Endothelial cell of umbilical vein (primary cell): Measurements from ENCODE around the gene TRIM46. TPM values are rescaled to one million over a fixed set of nuclear protein-coding genes. Genes with fewer than 3 reads are reported as not detected.

Experiments
- BruUV-seq: library from RNA; stranded (reverse); fragments of 400-500 nt; replicated peaks from 2 replicates; lab custom pipeline; 2021; lab: Mats Ljungman, UMichigan
- CTCF ChIA-PET: fragments of 300-600, 350-600 bp; sonication (Branson Sonifier 250); formaldehyde crosslinking; loops from one replicate; lab custom pipeline; 2021; ENCODE audit warnings: antibody characterized with exemption, inconsistent platforms; lab: Charles Lee
- POLR2A ChIA-PET: fragments of 300-600, 350-600 bp; sonication (Branson Sonifier 250); formaldehyde crosslinking; loops from one replicate; lab custom pipeline; 2021; ENCODE audit warnings: antibody characterized with exemption, inconsistent platforms; lab: Charles Lee
- DNase-seq: peaks from one replicate; pipeline ENCODE4 v3.0.0-alpha.2; 2011; ENCODE audit warnings: low read depth, low spot score
- FAIRE-seq: peaks from 2 replicates; lab custom pipeline; 2011; peaks lifted over from hg19 to GRCh38; lab: Jason Lieb, UNC
- H2AFZ ChIP-seq: 2 replicates; pipeline ENCODE4 v1.6.0; 2012; ENCODE audit warnings: low read depth, low read length, control low read depth, inconsistent platforms
- H3K27ac ChIP-seq: 2 replicates; pipeline ENCODE4 v1.5.1; 2011; ENCODE audit warnings: low read depth, mild to moderate bottlenecking, control low read depth, low read length, moderate library complexity; ENCODE audit not compliant: insufficient read depth
- H3K27me3 ChIP-seq, 2 experiments: 2 replicates each; pipeline versions ENCODE4 v1.6.0 to v1.6.1; 2011; ENCODE audit warnings: low read length in 2 of 2, mixed read lengths in 1 of 2; ENCODE audit not compliant: control insufficient read depth in 2 of 2, insufficient read depth in 2 of 2
- H3K36me3 ChIP-seq, 2 experiments: 2 replicates in 1 of 2; 3 replicates in 1 of 2; pipeline ENCODE4 v1.5.1; 2011; ENCODE audit warnings: low read length in 2 of 2, mild to moderate bottlenecking in 1 of 2, moderate library complexity in 1 of 2; ENCODE audit not compliant: control insufficient read depth in 2 of 2, insufficient read depth in 2 of 2; ENCODE audit errors: extremely low read depth in 1 of 2
- H3K4me1 ChIP-seq: 3 replicates; pipeline ENCODE4 v1.5.1; 2011; ENCODE audit warnings: mild to moderate bottlenecking, low read length; ENCODE audit not compliant: control insufficient read depth, insufficient read depth; ENCODE audit errors: extremely low read depth
- H3K4me2 ChIP-seq: 2 replicates; pipeline ENCODE4 v1.6.1; 2011; ENCODE audit warnings: low read length, control low read depth, mixed read lengths; ENCODE audit not compliant: insufficient read depth
- H3K4me3 ChIP-seq, 3 experiments: fragments of 200-600 bp in 1 of 3; sonication (generic), shearing (Covaris generic) in 1 of 3; replicated peaks in 1 of 3; 2 replicates each; pipeline ENCODE4 v1.5.1; 2011 to 2016; ENCODE audit warnings: control low read depth in 3 of 3, low read length in 3 of 3, mild to moderate bottlenecking in 2 of 3, inconsistent platforms in 1 of 3, low read depth in 1 of 3, moderate library complexity in 1 of 3; ENCODE audit not compliant: insufficient read depth in 1 of 3
- H3K79me2 ChIP-seq: 2 replicates; pipeline ENCODE4 v1.6.0; 2012; ENCODE audit warnings: low read length, inconsistent platforms; ENCODE audit not compliant: control insufficient read depth, insufficient read depth
- H3K9ac ChIP-seq: replicated peaks from 2 replicates; pipeline ENCODE3; 2011; ENCODE audit warnings: low read length, control low read depth; ENCODE audit not compliant: insufficient read depth; ENCODE audit errors: extremely low read depth
- H3K9me1 ChIP-seq: replicated peaks from 3 replicates; pipeline ENCODE4 v1.6.0; 2011; ENCODE audit warnings: mild to moderate bottlenecking, low read length; ENCODE audit not compliant: control insufficient read depth, insufficient read depth; ENCODE audit errors: extremely low read depth
- H3K9me3 ChIP-seq: replicated peaks from 2 replicates; pipeline ENCODE4 v1.5.1; 2012; ENCODE audit warnings: low read length, inconsistent platforms; ENCODE audit not compliant: control insufficient read depth, insufficient read depth
- H4K20me1 ChIP-seq: replicated peaks from 2 replicates; pipeline ENCODE3; 2011; ENCODE audit warnings: mild to moderate bottlenecking, low read length; ENCODE audit not compliant: control insufficient read depth, insufficient read depth; ENCODE audit errors: extremely low read depth
- CTCF ChIP-seq, 2 donors: IDR thresholded peaks; 1 replicate in 1 of 2; 2 replicates in 1 of 2; pipeline ENCODE4 v1.5.1; 2011; ENCODE audit warnings: low read length in 2 of 2, mild to moderate bottlenecking in 2 of 2, moderate library complexity in 2 of 2, control low read depth in 1 of 2, inconsistent platforms in 1 of 2, low read depth in 1 of 2; ENCODE audit not compliant: insufficient read depth in 1 of 2; ENCODE audit errors: extremely low read depth in 1 of 2
- EZH2 ChIP-seq: IDR thresholded peaks from 2 replicates; pipeline ENCODE4 v1.6.1; 2012; ENCODE audit warnings: borderline replicate concordance, low read depth, mild to moderate bottlenecking, moderate library complexity, low read length, inconsistent platforms; ENCODE audit not compliant: severe bottlenecking
- FOS ChIP-seq: IDR thresholded peaks from 2 replicates; pipeline ENCODE4 v1.6.1; 2011; ENCODE audit warnings: mild to moderate bottlenecking, low read length, moderate library complexity, borderline replicate concordance; ENCODE audit not compliant: insufficient read depth
- GATA2 ChIP-seq: IDR thresholded peaks from 2 replicates; pipeline ENCODE4 v1.7.0; 2011; ENCODE audit warnings: low read depth, mild to moderate bottlenecking, moderate library complexity, mixed read lengths, low read length; ENCODE audit not compliant: insufficient read length, insufficient read depth
- JUN ChIP-seq: IDR thresholded peaks from 2 replicates; pipeline ENCODE4 v1.6.1; 2011; ENCODE audit warnings: borderline replicate concordance, low read depth; ENCODE audit not compliant: insufficient read length, insufficient read depth
- MAX ChIP-seq: IDR thresholded peaks from 2 replicates; pipeline ENCODE4 v1.6.1; 2011; ENCODE audit not compliant: insufficient read depth, insufficient read length
- MYC ChIP-seq: IDR thresholded peaks from one replicate; pipeline ENCODE4 v1.6.1; 2011; ENCODE audit warnings: mild to moderate bottlenecking, low read depth, low read length
- POLR2A ChIP-seq: IDR thresholded peaks from 2 replicates; pipeline ENCODE4 v1.6.1; 2012; ENCODE audit warnings: low read depth, mild to moderate bottlenecking, control low read depth, low read length
- POLR2AphosphoS5 ChIP-seq: IDR thresholded peaks from 2 replicates; pipeline ENCODE4 v1.6.1; 2012; ENCODE audit warnings: low read depth, mild to moderate bottlenecking, control low read depth, low read length, moderate library complexity; ENCODE audit not compliant: insufficient read depth
- dilution Hi-C: fragments of 300-500 bp; cut with MboI; formaldehyde crosslinking; loops from one replicate; pipeline ENCODE4 v1.15.0; 2019; ENCODE audit warnings: low sequenced_read_pairs; ENCODE audit not compliant: extremely low pct_ligation_motif_present
- intact Hi-C: fragments of 100-400 bp; cut with micrococcal nuclease; formaldehyde crosslinking; loops from one replicate; pipeline ENCODE4 v1.10.0; 2022
- polyA plus RNA-seq, 4 experiments: library from polyadenylated mRNA; depleted of rRNA in 3 of 4; stranded (reverse) in 3 of 4; unstranded in 1 of 4; fragments of >200 nt; gene quantifications; 2 replicates each; pipeline versions ENCODE4 v1.2.1 to v1.2.3, GENCODE V29; 2011 to 2012; ENCODE audit warnings: missing spikeins in 1 of 4
- total RNA-seq: library from RNA; stranded (reverse); gene quantifications from 2 replicates; pipeline ENCODE4 v1.2.3, GENCODE V29; 2021

Gene TRIM46
- total and polyA plus RNA-seq, 2 donors (not counting 3 experiments of a cell fraction or from before 2014, with no cell fraction given), result 9.5 to 10.0 TPM

- no peak overlapping the region for H3K27ac ChIP-seq
- POLR2A ChIA-PET, result no interaction called here
Observed at GRCh38 chr1:155205969-155206593, 32.4 kb downstream of the TRIM46 start.

More at GRCh38 chr1:155205969-155206593, 32.4 kb downstream of the TRIM46 start:
- Histone ChIP-seq H3K79me2 (peaks cover 2% of the 10 kb centered on the region), H3K4me3 (no peak overlapping the region), H3K27me3 (no peaks in the 10 kb centered on the region), H3K9ac (no peak overlapping the region), H4K20me1 (no peaks in the 10 kb centered on the region), H3K4me2 (no peak overlapping the region), H3K9me1 (no peaks in the 10 kb centered on the region), H3K36me3 (no peaks in the 10 kb centered on the region), H3K4me1 (peaks cover 21% of the 10 kb centered on the region), H3K9me3 (no peaks in the 10 kb centered on the region), H2AFZ (no peak overlapping the region)
- dilution Hi-C loops (no loop called here), intact Hi-C loops (loop anchor here (5.0 kb wide), 1 partner anchor 386 kb away; no protein-coding TSS in a partner anchor)
- BruUV-seq, result no TSS peak
- TF ChIP-seq MYC (no peak), JUN (no peak), POLR2A (no peak), MAX (no peak), CTCF (IDR thresholded peaks at IDR 0.05; ENCODE audit: extremely low read depth in 1 of 2, insufficient read depth in 1 of 2, low read depth in 1 of 2, low read length in 2 of 2) (no peak), POLR2AphosphoS5 (no peak), FOS (no peak), GATA2 (no peak), EZH2 (no peak)
- DNase-seq (no peak), FAIRE-seq (no peak)
- CTCF ChIA-PET, result interaction anchor here (1.0 to 4.3 kb wide), 2 partner anchors 11 to 19 kb away, joined by 3 to 42 read pairs; no protein-coding TSS in a partner anchor
